ENCODE measurements around the gene DPYD. TPM values are rescaled to one million over a fixed set of nuclear protein-coding genes. Genes with fewer than 3 reads are reported as not detected.

DPYD gene
- total and polyA plus RNA-seq, 9 donors = 17.2 to 45.9 (median 38.7) TPM

DNA sequence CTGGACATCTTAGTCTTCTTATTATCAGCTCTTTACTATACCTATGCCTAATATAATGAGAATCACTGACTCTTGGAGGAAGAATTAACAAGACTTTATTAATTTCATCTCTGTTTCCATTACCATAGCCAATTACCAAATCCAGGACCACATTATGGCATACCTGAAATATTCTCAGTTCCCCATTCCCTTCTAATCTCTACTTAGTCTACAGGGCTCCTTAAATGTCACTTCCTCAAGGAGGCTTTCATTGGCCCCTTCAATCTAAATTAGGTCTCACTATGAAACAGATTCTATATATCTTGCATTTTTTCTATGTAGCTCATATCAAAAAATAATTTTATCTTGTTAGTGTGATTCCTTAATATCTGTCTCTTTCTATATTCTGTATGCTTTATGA lies 828.0 kb downstream of the DPYD start:
- no peak overlapping the region for H3K4me3 ChIP-seq
- H3K4me1 ChIP-seq (ENCODE audit: insufficient read depth) = no peaks in the 10 kb centered on the region
- H3K27me3 ChIP-seq = no peaks in the 10 kb centered on the region
- TF ChIP-seq POLR2A (IDR thresholded peaks at IDR 0.05) (no peak), EP300 (IDR thresholded peaks at IDR 0.05) (no peak)
- TF ChIP-seq, protein P1, sequence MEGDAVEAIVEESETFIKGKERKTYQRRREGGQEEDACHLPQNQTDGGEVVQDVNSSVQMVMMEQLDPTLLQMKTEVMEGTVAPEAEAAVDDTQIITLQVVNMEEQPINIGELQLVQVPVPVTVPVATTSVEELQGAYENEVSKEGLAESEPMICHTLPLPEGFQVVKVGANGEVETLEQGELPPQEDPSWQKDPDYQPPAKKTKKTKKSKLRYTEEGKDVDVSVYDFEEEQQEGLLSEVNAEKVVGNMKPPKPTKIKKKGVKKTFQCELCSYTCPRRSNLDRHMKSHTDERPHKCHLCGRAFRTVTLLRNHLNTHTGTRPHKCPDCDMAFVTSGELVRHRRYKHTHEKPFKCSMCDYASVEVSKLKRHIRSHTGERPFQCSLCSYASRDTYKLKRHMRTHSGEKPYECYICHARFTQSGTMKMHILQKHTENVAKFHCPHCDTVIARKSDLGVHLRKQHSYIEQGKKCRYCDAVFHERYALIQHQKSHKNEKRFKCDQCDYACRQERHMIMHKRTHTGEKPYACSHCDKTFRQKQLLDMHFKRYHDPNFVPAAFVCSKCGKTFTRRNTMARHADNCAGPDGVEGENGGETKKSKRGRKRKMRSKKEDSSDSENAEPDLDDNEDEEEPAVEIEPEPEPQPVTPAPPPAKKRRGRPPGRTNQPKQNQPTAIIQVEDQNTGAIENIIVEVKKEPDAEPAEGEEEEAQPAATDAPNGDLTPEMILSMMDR (IDR thresholded peaks at IDR 0.05) = no peak
- DNase-seq = no peak
- no peaks in the 10 kb centered on the region for H3K9me3 ChIP-seq
- H3K27ac ChIP-seq = no peak overlapping the region
- no peaks in the 10 kb centered on the region for H3K36me3 ChIP-seq
- intact Hi-C loops (cut with DNase I) = no loop called here

DNA sequence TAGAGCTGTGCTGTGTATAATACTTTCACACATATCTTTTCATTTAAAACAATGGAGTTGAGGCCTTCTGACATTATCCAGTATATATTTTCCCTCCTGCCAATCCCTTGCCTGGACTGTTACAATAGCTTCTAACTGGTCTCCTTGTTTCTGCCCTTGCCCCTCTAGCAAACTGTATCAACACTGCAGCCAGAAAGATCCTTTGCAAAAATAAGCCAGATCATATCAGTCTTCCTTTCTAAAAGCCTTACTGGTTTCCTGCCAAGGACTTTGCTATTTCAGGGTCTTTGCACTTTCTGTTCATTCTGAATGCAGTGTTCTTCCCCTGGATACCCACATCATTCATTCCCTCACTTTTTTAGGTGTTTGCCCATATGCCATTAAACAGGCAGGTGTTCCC lies 829.2 kb downstream of the DPYD start:
- no peak for TF ChIP-seq POLR2A (IDR thresholded peaks at IDR 0.05)
- TF ChIP-seq EP300 (IDR thresholded peaks at IDR 0.05) = no peak
- TF ChIP-seq, protein P1 (IDR thresholded peaks at IDR 0.05) = no peak
- Histone ChIP-seq H3K4me3 (no peak overlapping the region), H3K4me1 (ENCODE audit: insufficient read depth) (no peaks in the 10 kb centered on the region), H3K27ac (no peak overlapping the region), H3K36me3 (no peaks in the 10 kb centered on the region), H3K27me3 (no peaks in the 10 kb centered on the region), H3K9me3 (no peaks in the 10 kb centered on the region)
- DNase-seq = no peak
- intact Hi-C loops (cut with DNase I) = no loop called here

DNA sequence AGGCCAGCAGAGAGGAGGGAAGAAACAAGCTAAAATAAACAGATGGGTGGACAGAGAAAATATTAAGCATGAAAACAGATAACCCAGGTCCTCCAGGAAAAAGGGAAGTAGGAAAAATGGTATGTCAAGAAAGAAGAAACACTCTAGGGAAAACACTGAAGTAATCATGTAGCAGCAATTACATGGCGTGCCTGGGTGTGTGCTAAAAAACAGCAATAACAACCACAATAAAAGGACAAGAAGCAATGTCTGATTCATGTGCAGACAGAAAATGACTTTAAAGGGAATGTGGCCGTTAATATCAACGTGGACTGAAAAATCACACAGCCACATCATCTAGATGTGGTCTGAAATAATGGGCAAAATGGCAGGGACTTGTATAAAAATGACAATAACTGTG lies 829.6 kb downstream of the DPYD start:
- Histone ChIP-seq H3K27me3 (no peaks in the 10 kb centered on the region), H3K4me3 (no peak overlapping the region), H3K36me3 (no peaks in the 10 kb centered on the region), H3K9me3 (no peaks in the 10 kb centered on the region), H3K27ac (no peak overlapping the region), H3K4me1 (ENCODE audit: insufficient read depth) (no peaks in the 10 kb centered on the region)
- intact Hi-C loops (cut with DNase I) = no loop called here
- no peak for DNase-seq
- no peak for TF ChIP-seq EP300 (IDR thresholded peaks at IDR 0.05)
- no peak for TF ChIP-seq POLR2A (IDR thresholded peaks at IDR 0.05)
- TF ChIP-seq, protein P1 (IDR thresholded peaks at IDR 0.05) = no peak
- 87 to 92% (median 90%) methylated on average over 3 of the region's 3 CpGs for WGBS, 3 donors

DNA sequence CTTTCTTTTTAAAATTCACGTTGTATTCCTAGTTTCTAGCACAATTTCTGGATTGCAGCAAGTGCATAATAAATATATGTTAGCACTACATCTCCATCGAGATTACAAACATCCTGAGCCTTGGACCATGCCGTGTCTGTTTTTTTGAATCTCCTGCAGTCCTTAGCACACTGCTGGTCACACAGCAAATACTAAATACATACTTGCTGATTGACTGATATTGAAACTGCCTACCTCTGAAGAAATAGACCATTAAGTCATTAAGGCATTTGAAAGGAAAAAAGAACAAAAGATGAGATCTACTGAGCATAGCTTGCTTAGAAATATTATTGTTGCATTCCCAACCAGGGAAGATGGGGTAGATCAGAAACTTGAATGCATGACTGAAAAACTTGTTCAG lies 830.1 kb downstream of the DPYD start:
- H3K36me3 ChIP-seq = no peaks in the 10 kb centered on the region
- H3K9me3 ChIP-seq = no peaks in the 10 kb centered on the region
- no peak overlapping the region for H3K4me3 ChIP-seq
- TF ChIP-seq, protein P1 (IDR thresholded peaks at IDR 0.05) = no peak
- TF ChIP-seq POLR2A (IDR thresholded peaks at IDR 0.05) (no peak), EP300 (IDR thresholded peaks at IDR 0.05) (no peak)
- DNase-seq = no peak
- no peak overlapping the region for H3K27ac ChIP-seq
- H3K4me1 ChIP-seq (ENCODE audit: insufficient read depth) = no peaks in the 10 kb centered on the region
- WGBS, 3 donors = 92 to 94% (median 93%) methylated on average over 3 of the region's 3 CpGs
- intact Hi-C loops (cut with DNase I) = no loop called here
- no peaks in the 10 kb centered on the region for H3K27me3 ChIP-seq

DNA sequence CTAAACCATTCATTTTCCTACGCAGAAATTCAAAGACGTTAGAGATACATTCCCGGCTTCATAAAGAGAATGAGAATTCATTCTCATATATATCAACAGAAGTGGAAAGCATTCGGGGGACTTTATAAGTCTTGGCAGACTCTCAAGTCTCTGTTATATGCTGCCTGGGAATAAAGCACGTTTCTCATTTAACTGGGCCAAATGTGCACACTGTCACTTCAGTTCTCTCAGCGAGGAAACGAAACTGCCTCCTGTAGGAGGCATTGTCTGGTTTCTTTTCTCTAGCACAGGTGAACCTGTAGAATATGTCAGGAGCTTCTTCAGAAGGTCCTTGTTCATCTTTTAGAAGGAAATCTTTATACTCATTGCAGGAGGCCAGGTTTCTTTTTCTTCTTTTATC lies 831.7 kb downstream of the DPYD start:
- Histone ChIP-seq H3K27ac (no peak overlapping the region), H3K27me3 (no peaks in the 10 kb centered on the region), H3K4me3 (no peak overlapping the region), H3K36me3 (no peaks in the 10 kb centered on the region), H3K4me1 (ENCODE audit: insufficient read depth) (no peaks in the 10 kb centered on the region), H3K9me3 (no peaks in the 10 kb centered on the region)
- TF ChIP-seq EP300 (IDR thresholded peaks at IDR 0.05) = no peak
- TF ChIP-seq, protein P1 (IDR thresholded peaks at IDR 0.05) = no peak
- TF ChIP-seq POLR2A (IDR thresholded peaks at IDR 0.05) = no peak
- intact Hi-C loops (cut with DNase I) = no loop called here
- no peak for DNase-seq
- 82 to 84% (median 82%) methylated on average over 7 of the region's 7 CpGs for WGBS, 3 donors

Data from ovary (tissue), 9 donors.